GM21367 (cell line): ENCODE results near the gene DAAM1.

ENCODE experiments used
- ATAC-seq: cut with Tn5 transposase; IDR thresholded peaks from one replicate; pipeline ENCODE4 v1.9.1; 2021; ENCODE audit not compliant: unreplicated experiment

Gene DAAM1

DNA sequence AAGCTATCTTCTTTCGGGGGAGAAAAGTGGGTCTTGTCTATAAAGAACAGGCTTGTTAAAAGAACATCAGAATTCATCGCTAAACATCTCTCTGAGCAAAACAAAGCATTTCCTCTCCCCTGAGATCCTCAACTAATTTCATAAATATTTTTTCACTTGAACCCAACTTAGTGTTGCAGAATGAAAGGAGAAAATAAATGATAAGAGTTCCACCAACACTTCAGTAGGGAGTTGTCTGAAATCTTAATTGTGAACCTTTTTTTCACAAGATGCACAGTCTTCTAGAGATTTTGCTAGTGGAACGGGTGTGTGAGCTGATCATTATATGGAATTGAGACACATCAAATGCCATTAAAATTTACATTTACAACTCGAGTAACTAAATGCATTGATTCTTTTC lies 1.3 kb upstream of the DAAM1 start:
- no peak for ATAC-seq

DNA sequence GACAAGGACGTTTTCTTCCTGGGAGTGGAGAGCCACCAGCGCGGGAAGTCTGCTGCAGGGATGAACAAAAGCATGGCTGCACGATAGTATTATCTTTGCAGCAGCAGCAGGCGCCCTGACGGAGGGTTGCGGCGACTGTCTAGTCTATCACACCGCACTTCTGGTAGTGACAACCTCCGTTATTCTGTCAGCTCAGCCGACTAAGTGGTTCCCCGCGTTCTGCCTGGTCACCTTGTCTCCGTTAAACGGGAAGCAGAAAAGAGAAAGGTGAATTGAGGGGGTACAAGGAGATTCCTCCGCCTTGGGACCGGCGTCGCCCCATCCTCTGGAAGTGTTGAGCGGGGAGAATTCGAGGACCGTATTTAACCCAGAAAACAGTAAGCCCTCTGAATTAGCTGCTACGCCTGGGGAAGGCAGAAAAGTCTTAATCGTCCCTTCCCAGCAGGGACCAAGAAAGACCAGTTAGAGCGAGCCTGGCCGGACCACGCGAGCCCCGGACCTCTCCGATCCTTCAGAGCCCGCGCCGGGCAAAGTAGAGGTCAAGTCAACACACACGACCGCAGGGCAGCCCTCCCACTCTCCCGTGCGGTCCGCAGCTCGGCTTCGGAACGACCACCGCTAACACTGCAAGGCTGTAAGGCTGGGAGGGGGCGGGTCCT lies 536 bp upstream of the DAAM1 start:
- ATAC-seq, result peak; percentile 14

DNA sequence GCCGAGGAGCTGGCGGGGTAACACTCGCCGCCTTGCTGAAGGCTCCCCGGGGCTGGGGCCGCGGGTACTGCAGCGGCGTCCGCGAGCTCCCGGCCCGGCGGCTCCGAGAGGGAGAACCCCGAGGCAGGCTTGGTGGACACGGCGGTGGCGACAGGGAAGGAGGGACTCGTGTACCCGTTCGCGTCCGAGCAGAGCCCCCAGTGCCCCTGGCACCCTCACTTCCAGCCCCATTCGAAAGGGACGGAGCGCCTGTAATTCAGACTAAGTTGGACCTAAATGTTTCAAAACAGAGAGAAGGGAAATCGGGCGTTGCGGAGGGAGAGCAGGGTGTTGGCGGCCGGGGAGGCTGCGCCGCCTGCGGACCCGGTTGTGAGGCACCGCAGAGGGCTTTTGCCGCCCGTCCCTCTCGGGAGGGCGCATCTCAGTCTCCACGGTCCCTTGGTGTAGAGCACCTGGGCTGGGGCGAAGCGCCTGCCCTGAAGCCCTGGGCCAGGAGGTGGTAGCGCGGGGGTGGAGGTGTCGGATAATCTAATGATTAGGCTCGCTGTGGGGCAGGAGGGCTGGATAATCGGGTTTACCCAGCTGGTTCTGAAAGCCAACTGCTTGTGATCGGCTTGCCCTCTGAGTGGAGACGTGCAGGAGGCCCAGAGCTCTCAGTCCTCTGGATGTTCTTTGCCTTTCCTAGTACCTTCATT lies 771 bp downstream of the DAAM1 start:
- ATAC-seq, result peak; percentile 11

DNA sequence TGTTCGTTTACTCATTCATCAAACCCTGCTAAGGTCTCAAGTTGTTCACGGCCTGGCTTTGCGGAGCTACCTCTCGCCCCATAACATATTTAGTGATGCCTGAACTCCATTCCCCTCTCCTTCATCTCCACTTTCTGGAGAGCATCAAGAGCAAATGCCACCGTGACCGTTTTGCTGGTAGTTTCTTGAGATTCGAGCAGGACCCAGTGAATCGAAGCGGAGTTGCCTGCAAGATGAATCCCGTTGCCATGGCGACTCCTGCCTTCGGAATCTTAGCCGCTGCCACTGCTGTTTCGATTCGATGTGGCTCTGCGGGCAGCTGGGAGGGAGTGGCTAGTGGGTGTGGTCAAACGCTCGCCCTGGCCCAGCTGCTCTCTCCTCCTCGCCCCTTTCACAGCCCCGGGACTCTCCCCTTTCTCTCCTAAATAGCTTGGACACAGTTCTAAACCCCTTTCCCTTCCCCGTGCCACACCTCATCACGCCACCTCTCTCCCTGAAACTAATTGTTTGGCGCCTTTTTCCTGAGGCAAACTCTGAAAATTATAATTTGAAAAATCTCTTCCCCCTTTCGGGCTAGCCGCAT lies 1.4 kb downstream of the DAAM1 start:
- peak; percentile 49 for ATAC-seq

DNA sequence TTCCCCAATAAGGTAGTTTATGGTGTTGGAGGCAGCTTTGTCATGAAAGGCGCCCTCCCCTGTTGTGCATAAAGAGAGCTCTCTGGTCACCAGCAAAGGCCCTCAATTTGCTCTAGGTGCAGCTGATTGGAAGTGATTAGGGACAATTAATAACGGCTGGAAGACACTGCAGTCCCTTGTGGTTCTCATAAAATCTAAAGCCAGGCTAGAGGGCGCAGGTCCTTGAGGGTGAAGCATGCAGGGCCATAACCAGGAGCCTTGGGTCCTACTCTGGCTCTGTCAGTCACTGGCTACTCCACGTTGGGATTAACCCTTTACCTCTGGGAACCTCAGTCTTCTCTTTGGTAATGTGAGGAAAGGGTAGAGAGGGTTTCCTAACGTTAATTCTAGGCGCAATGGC lies 1.9 kb downstream of the DAAM1 start:
- ATAC-seq, result no peak

DNA sequence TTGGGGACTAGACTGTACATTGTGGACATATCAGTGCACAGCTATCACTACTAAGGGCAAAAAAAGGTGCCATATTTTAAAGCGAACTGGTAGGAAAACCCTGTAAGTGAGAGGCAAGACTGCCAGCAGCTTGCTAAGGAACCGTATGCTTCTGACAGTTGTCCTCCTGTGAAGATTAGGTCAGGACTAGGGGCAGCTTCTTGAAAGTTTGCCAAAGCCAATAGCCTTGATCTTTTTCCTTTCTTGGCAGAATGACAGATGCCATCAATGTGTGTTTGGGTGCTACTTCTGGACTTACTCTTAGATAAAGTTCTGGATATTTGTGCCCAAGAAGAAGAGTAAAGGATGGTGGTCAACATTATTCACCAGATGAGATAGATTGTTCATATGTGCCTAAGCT lies 7.4 kb downstream of the DAAM1 start:
- ATAC-seq, result no peak

DNA sequence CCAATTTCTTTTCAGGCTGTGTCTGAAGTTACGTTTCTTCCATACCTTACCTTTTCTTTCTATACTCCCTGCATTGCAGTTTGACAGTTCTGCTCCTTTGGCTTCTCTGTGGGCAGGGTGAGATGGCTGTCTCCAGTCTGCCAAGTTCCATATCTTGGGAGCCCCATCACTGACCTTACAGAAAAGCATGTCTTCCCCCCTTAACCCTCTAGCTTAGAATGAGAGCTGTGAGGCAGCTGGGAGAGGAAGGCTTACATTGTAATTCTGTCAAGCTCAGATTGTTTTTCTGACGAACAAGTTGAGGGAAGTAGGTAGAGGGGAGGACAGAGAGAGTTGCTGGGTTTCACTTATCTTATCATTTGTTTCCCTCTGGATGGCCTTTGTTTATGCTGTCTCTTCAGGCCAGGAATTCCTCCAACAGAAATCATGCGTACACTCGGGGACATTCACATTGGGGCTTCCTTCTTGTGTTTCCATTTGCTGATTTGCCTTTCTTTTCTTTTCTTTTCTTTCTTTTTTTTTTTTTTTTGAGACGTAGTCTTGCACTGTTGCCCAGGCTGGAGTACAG lies 9.3 kb downstream of the DAAM1 start:
- ATAC-seq, result no peak

DNA sequence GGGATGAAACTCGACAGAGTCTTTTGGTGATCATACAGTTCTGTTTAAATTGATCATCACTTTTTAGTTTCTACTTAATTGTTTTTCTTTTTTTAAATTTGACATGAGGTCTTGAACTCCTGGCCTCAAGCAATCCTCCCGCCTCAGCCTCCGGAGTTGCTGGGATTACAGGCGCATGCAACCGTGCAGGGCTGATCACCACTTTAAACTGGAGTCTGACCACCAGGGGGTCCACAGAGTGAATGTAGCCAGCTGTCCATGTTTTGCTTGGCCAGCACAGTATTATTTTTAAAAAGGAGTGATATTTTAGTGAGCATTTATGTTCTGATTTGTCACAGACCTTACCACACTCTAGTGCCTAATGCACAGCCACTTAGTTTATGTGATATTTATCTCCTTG lies 10.7 kb downstream of the DAAM1 start:
- no peak for ATAC-seq

DNA sequence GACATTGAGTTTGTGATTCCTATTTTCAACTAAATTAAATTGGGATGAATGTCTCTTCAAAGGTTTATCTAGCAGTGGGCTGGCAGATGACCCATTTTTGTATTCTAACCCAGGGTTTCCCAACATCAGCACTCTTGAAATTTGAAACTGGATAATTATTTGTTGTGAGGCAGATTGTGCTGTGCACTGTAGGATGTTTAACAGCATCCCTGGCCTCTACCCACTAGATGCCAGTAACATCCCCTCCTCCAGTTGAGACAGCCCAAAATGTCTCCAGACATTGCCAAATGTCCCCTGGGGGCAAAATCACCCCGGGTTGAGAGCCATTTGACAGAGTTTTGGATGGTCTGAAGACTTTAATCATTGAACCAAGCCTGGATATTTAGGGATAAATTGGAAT lies 11.1 kb downstream of the DAAM1 start:
- ATAC-seq, result no peak

DNA sequence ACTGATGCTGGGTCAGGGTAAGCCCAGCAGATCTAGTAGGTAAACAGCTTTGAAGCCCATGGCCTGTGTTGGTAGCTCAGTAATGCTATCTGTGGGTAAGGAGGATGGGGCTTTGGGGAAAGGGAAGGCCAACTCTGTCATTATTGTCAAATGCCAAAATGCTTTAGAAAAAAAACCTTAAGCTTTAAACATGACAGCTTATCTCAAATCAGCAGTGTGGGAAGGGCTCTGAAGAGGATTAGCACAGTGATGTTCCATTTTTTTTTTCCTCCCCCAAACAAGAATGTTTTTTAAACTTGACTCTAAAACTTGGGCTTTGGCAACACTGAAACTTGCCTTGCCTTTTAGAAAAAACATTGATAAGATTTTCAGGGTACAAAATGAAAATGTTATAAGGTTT lies 11.7 kb downstream of the DAAM1 start:
- no peak for ATAC-seq

DNA sequence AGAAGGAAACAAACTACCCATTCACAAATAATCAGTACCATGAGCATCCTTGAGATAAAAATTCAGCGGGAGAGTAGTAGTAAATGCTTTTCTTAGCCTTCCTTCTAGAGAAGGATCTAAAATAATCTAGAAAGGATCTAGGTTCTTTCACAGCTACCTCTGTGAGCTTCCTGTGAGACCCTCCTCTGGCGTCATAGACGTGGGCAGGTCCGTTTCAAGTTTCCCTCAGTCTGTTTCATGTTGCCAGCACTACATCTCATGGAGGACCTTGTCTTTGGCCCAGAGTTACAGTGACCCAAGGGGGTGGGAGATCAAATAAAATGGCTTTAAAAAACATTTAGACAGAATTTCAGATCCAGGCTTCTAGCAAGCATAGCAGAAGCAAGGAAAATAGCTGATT lies 13.6 kb downstream of the DAAM1 start:
- no peak for ATAC-seq

DNA sequence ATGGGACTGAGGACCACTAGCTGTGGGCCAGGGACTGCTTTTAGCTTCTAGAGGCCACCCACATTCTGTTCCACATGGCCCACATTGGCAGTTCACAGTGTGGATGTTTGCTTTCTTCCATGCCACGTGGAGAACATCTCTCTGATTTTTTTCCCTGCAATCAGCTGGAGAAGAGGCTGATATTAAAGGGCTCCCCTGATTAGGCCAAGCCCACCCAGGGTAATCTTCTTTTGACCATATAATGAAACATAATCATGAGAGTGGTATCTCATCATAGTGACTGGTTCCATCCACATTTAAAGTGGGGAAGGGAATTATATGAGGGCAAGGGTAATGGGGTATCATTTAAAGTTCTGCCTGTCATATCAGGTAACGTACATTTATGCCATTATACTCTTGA lies 15.8 kb downstream of the DAAM1 start:
- no peak for ATAC-seq

DNA sequence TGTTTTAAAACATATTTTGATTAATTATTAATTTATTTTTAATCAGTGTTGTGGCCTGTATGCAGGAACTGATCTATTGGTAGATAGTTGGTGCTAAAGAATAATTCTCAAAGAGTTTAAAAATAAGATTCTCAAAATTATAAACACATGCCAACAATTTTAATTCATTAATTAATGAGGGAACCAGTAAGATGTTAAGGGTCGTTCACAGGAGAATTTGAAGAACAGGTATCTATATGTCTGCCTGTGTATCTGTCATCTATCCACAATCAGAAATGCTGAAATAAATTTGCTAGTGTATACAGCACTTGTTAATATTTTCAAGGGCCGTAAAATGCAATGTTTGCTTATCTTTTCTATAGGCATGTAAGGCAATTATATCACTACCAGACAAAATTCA lies 18.4 kb downstream of the DAAM1 start:
- no peak for ATAC-seq

DNA sequence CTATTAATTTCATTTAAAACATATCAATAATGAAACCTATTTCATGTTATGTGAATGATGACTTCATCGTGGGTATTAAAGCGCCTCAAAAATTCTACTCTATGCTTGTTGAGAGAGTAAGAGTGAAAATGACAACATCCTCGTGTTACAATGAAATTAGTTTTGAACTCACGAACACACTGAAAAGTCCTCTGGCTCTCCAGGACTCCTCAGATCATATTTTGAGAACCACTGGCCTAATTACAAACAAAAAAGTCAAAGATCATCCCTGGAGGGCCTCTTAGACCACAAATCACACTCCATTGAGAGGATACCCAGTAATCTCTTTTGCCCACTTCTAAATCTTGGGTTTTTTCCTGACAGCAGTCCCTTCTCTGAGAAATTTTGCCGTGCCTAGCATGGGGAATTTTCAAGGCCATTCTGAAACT lies 19.1 kb downstream of the DAAM1 start:
- peak; percentile 46 for ATAC-seq

DNA sequence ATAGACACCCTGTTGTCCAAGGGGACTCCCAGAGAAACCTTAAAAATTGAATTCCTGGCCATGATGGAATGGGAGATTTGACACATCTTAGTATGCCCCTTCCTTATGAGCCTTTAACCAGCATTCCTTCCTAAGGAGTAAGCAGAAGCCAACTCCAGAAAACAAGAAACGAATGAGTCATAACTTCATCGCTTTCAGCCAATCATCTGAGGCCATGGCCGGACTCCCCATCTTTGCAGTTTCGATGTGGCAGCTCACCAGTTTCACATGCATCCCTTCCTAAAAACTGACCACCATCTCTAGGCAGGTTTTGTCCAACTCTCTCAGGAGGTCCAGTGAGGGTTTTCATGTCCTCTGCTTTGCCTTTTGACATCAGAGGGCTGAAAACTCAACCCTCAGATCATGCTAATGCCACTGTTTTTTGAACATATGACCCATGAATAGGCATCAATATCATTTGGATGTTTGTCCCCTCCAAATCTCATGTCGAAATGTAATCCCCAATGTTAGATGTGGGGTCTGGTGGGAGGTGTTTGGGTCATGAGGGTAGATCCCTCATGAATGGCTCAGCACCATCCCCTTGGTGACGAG lies 19.9 kb downstream of the DAAM1 start:
- ATAC-seq, result no peak

DNA sequence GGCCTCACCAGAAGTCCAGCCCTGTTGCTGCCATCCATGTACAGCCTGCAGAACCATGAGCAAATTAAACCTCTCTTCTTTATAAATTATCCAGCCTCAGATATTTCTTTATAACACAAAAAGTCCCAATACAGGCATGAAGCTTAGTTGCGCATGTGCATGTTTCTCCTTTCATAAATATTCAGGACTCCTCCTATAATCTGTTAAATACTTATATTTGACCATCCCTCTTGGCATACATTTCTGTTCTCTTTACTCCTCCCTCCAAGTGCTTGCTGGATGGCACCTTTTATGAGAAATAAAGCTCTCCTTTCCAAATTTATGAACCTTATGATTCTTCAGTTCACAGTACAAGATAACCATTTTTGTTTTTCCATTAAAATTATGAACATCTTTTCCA lies 20.5 kb downstream of the DAAM1 start:
- ATAC-seq, result no peak

DNA sequence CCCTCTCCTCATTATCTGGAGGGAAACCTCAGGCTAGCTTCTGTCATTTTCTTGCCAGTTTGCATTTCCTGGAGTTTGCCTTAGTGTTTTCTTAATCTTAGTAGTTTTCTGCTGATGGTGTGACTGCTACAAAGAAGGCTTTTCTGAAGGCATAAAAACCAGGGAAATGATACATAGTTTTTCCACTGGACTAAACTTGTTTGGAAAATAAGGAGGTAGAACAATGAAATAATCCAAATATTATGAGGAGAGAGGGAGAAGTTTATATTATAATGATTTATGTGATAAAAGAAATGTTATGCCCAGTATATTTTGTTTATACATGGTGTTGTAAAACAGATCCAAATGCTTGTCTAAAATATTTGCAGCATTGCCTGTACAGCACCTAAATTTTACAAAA lies 22.2 kb downstream of the DAAM1 start:
- ATAC-seq, result no peak

DNA sequence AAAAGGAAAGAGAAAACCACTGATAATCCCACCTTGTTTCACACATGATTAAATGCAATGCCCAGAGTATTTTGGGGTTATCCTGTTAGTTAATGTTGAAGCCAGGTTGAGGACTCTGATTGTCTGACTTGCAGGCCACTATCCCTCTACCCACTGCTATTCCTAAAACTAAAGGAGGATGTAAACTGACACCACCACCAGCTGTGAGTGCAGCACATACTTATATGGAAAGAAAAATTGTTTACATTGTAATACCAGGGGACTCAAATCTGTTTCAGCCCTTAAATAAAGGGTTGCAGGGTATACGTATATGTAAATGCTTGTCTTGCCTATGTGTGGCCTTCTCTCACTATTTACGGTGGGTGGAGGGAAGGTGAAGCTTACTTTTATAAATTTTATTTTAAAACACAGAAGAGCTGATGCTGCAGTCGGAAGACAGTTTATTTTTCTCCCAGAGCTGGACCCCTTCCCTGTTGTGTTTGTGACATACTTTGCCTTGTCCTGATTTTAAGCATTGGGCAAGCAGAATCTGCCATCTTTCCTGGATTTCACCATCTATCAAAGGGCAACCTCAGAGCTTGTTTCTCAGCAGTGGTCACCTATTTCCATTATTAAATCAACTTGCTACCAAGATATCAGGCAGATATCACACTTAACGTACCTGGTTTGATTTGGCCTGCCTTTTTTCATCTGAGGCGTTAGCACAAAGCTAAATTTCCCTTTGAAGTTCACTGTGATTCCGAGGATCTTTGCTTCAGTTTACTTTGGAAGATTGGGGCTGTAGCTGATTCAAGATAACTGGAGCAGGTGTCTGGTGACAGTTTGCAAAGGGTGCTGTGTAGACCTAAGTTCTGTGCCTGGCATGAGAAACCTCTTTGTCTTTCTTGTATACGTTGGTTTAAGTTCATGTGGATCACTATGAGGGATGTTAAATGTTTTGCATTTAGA lies 25.2 kb downstream of the DAAM1 start:
- ATAC-seq, result no peak

DNA sequence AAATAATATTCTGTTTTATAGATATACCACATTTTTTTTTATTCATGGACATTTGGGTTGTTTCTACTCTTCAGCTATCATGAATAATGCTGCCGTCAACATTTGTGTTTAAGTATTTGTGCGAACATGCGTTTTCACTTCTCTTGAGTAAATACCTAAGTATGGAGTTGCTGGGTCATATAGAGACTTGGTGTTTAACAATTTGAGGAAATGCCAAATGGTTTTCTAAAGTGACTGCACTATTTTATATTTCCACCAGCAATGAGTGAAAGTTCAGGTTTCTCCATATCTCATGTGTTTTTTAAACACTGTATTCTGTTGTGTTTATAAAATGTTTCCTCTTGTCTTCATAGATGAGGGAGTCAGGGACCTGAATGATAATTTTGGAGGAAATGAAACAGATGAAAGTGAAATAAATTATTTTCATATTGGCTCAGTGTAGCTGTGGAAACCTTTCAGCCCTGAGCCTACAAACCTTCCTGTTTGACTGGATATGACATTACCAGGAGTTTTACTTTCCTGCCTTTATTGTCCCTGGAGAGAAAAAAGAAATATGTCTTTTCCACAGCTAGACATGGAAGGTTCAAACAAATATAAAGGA lies 26.3 kb downstream of the DAAM1 start:
- ATAC-seq, result peak; percentile 64

DNA sequence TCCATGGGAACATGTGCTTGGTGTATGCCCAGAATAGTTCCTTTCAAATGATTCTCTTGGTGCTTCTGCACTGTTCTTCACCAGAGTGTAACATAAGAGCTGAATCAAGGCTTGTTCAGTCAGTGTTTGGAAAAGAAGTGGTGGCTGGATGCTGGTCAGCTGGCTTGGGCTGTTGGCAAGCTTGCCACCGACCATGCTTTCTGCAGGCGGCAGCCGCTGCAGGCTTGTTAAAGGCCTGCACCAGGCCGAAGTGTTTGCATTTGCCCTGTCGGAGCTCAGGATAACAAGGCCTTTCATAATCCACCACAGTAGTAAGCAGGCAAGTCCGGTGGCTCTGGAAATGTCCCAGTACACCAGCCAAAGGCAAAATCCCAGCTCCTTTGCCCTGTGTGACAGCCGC lies 26.9 kb downstream of the DAAM1 start:
- no peak for ATAC-seq
